Small intestine (tissue), 7 donors: ENCODE results near the gene PIP5K1C. TPM values are rescaled to one million over a fixed set of nuclear protein-coding genes. Genes with fewer than 3 reads are reported as not detected.

Experiments used
- DNase-seq, 2 donors: peaks; one replicate each; pipeline versions ENCODE4 v3.0.0 to v3.0.0-alpha.2; 2013
- FAIRE-seq: peaks from 2 replicates; lab custom pipeline; 2012; peaks lifted over from hg19 to GRCh38; lab: Jason Lieb, UNC
- H3K27ac ChIP-seq, 3 donors: one replicate each; pipeline ENCODE4 v1.5.1; 2013; ENCODE audit warnings: low read length in 2 of 3, mild to moderate bottlenecking in 2 of 3, control low read depth in 1 of 3, inconsistent platforms in 1 of 3, low read depth in 1 of 3, moderate library complexity in 1 of 3
- H3K27me3 ChIP-seq, 3 donors: one replicate each; pipeline ENCODE4 v1.6.1; 2013; ENCODE audit warnings: low read length in 3 of 3, inconsistent platforms in 1 of 3; ENCODE audit not compliant: control insufficient read depth in 3 of 3, insufficient read depth in 3 of 3
- H3K36me3 ChIP-seq, 3 donors: one replicate each; pipeline ENCODE4 v1.6.1; 2013; ENCODE audit warnings: low read length in 3 of 3, inconsistent platforms in 1 of 3, low read depth in 1 of 3, mild to moderate bottlenecking in 1 of 3, moderate library complexity in 1 of 3; ENCODE audit not compliant: control insufficient read depth in 3 of 3, insufficient read depth in 2 of 3
- H3K4me1 ChIP-seq, 3 donors: one replicate each; pipeline ENCODE4 v1.6.1; 2013; ENCODE audit warnings: low read length in 2 of 3, inconsistent platforms in 1 of 3, low read depth in 1 of 3, mild to moderate bottlenecking in 1 of 3, moderate library complexity in 1 of 3; ENCODE audit not compliant: control insufficient read depth in 3 of 3, insufficient read depth in 2 of 3
- H3K4me3 ChIP-seq, 3 donors: one replicate each; pipeline ENCODE4 v1.5.1; 2013; ENCODE audit warnings: low read length in 3 of 3, control low read depth in 1 of 3, inconsistent platforms in 1 of 3, low read depth in 1 of 3, mild to moderate bottlenecking in 1 of 3, moderate library complexity in 1 of 3
- H3K9me3 ChIP-seq, 2 donors: one replicate each; pipeline ENCODE4 v1.6.1; 2013; ENCODE audit warnings: low read depth in 1 of 2, low read length in 1 of 2; ENCODE audit not compliant: control insufficient read depth in 2 of 2, insufficient read depth in 1 of 2
- WGBS, 3 donors: extraction: QIAGEN DNeasy Blood & Tissue Kit; methylation state at CpG; one replicate each; pipeline ENCODE4 v1.1.7; 2013; 5-methylcytosine and 5-hydroxymethylcytosine counted together
- polyA plus RNA-seq, 4 donors: library from polyadenylated mRNA; stranded (reverse) in 3 of 4; unstranded in 1 of 4; fragments of 200-250 nt in 3 of 4; fragments of 120-200 nt in 1 of 4; gene quantifications; one replicate each; pipeline versions ENCODE4 v1.2.1 to v1.2.3, GENCODE V29; 2013
- donor health status: healthy with polysubstance abuse.
- donor health status: control.
- donor health status: control.
- donor health status: Bipolar disorder and iron deficiency.
- donor health status: healthy.

Gene PIP5K1C
- polyA plus RNA-seq, 4 donors: 7.3 to 19.5 (median 13.5) TPM

DNA sequence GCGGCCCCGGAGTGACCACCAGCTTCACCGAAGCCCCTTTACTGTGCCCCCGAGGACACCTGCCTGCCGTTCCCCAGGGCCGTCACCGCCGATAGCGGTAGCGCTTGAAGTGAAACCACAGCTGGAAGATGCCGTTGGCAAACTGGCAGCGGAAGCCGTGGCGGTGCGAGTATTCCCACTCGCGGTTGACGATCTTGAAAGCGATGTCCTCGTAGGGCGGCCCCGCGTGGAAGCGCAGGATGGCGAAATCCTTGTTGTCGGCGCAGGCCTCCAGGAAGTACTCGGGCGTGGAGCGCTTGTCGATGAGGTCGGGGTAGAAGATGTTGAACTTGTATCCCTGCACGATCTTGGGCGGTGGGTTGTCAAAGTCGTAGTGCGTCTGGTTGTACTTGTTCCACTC is 88.4 kb downstream of the PIP5K1C start:
- Histone ChIP-seq H3K36me3 (peaks cover 7 to 62% (median 7%) of the 10 kb centered on the region in 3 donors), H3K4me3 (no peak overlapping the region), H3K27ac (no peak overlapping the region), H3K27me3 (peaks cover 0 to 15% (median 0%) of the 10 kb centered on the region in 3 donors), H3K9me3 (no peaks in the 10 kb centered on the region), H3K4me1 (peaks cover 0 to 6% (median 0%) of the 10 kb centered on the region in 3 donors)
- FAIRE-seq (no peak), DNase-seq (no peak)
- 96 to 97% (median 96%) methylated on average over 36 of the region's 36 CpGs for WGBS, 3 donors

DNA sequence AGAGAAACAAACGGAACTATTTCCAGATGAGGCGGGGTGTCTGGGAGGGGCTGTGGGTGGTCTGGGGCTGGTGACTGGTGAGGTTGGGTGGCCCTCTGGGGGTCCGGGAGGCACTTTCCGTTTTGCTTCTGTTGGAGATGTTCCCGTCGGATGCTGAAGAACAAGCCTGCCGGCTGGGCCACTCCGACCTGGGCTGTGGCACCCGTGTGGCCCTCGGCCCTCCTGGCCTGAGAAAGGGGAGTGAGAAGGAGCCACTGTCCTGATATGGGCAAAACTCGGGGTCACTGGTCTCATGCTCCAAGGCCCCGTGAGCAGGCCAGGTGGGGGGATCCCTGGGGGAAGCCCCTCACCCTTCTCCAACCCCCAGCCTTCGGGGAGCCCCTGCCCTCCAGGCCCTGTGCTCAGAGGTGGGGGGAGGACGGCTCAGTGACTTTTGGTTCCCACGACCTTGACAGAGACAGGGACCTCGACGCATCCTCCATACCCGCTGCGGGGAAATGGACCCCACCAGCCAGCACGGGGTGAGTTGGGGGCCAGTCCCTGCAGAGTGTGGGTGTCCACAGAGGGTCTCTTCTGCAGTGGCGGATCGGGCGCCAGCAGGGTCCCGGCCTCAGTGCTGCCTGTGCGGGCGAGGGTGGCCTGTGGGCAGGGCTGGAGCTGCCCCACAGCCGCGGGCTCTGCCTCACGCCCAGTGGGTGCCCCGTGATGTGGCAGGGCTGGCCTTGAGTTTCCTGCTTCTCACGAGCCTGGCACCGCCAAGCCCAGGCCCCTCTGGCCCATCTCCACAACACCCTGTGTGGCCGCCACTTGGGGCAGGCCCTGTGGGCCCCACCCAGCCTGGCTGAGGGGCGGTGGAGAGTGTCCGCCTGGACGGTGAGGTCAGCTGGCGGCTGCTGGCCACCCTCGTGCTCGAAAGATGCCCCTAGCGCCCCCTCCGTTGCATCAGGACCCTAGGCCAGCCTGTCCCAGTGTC is 89.2 kb downstream of the PIP5K1C start:
- FAIRE-seq (no peak), DNase-seq (no peak)
- Histone ChIP-seq H3K36me3 (peaks cover 7 to 58% (median 7%) of the 10 kb centered on the region in 3 donors), H3K4me3 (no peak overlapping the region), H3K27me3 (peaks cover 0 to 20% (median 0%) of the 10 kb centered on the region in 3 donors), H3K4me1 (peaks cover 0 to 6% (median 0%) of the 10 kb centered on the region in 3 donors), H3K27ac (no peak overlapping the region), H3K9me3 (no peaks in the 10 kb centered on the region)
- WGBS, 3 donors: 87 to 92% (median 89%) methylated on average over 33 to 41 of the region's 41 CpGs

DNA sequence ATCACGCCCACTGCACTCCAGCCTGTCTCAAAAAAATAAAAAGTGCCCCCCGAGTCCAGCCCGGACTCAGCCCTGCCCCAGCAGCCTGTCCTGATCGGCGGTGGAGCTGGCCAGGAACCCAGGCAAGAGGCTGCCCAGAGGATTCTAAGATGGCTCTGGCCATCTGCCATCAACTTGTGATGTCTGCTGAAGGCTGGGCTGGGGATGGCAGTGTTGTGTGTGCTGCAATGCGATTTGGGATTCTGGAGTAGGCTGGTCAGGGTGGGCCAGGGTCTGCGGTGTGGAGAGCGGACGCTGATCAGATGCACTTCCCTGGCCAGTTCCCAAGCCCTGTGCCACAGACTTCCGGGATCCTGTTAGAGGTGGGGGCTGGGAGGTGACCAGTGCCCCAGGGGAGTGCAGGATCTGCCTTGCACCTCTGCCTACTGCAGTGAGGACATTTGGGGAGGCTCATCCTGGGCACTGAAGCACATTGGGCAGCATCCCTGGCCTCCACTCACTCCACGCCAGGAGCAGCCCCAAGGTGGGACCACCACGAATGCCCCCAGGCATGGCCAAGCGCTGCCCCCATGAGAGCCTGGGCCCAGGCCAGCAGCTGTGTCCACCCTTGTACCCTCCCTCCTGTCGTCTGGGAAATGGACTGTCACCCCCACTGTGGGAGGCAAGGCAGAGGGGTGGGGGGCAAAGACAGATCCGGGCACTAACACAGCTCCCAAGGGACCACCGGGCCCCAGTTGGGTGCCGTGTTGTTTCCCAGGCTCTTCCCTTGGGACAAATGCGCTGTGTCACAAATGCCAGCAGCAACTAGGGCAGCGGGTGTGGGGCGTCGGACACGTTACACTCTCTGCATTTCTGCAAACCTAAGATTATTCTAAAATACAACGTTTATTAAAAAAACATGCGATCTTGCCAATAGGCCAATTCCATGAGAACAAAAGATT is 90.2 kb downstream of the PIP5K1C start:
- no peak for FAIRE-seq
- no peak overlapping the region for H3K27ac ChIP-seq

GRCh38 chr19:3608750-3609322 is 91.4 kb downstream of the PIP5K1C start:
- Histone ChIP-seq H3K27me3 (peaks cover 0 to 38% (median 0%) of the 10 kb centered on the region in 3 donors), H3K4me1 (peaks cover 0 to 13% (median 0%) of the 10 kb centered on the region in 3 donors), H3K4me3 (no peak overlapping the region), H3K27ac (no peak overlapping the region), H3K9me3 (no peaks in the 10 kb centered on the region), H3K36me3 (peaks cover 4 to 38% (median 7%) of the 10 kb centered on the region in 3 donors)
- FAIRE-seq (no peak), DNase-seq (no peak)
- 50 to 71% (median 60%) methylated on average over 13 to 21 of the region's 21 CpGs for WGBS, 3 donors

More for the DNA sequence above, 90.2 kb downstream of the PIP5K1C start:
- H3K4me1 ChIP-seq: peaks cover 0 to 7% (median 0%) of the 10 kb centered on the region in 3 donors
- 79 to 80% (median 79%) methylated on average over 24 of the region's 24 CpGs for WGBS, 3 donors
- H3K27me3 ChIP-seq: peaks cover 0 to 30% (median 0%) of the 10 kb centered on the region in 3 donors
- DNase-seq: no peak
- H3K36me3 ChIP-seq: peaks cover 7 to 49% (median 7%) of the 10 kb centered on the region in 3 donors
- H3K9me3 ChIP-seq: no peaks in the 10 kb centered on the region
- H3K4me3 ChIP-seq: no peak overlapping the region

GRCh38 chr19:3608079-3608641 is 92.1 kb downstream of the PIP5K1C start:
- 38 to 49% (median 40%) methylated on average over 3 of the region's 3 CpGs for WGBS, 3 donors
- H3K4me3 ChIP-seq: no peak overlapping the region

GRCh38 chr19:3607303-3608078 is 92.8 kb downstream of the PIP5K1C start:
- FAIRE-seq (no peak), DNase-seq (no peak)
- Histone ChIP-seq H3K27me3 (peaks cover 0 to 38% (median 0%) of the 10 kb centered on the region in 3 donors), H3K36me3 (peaks cover 0 to 26% (median 7%) of the 10 kb centered on the region in 3 donors), H3K4me3 (peak overlapping the region in 1 of 3 donors; percentile 32), H3K27ac (peak overlapping the region in 2 of 3 donors; percentile 5 to 58), H3K9me3 (no peaks in the 10 kb centered on the region), H3K4me1 (peaks cover 0 to 13% (median 0%) of the 10 kb centered on the region in 3 donors)
- 15 to 35% (median 24%) methylated on average over 22 of the region's 22 CpGs for WGBS, 3 donors

More at GRCh38 chr19:3608079-3608641, 92.1 kb downstream of the PIP5K1C start:
- H3K27me3 ChIP-seq: peaks cover 0 to 38% (median 0%) of the 10 kb centered on the region in 3 donors
- no peaks in the 10 kb centered on the region for H3K9me3 ChIP-seq
- H3K27ac ChIP-seq: peak overlapping the region in 1 of 3 donors; percentile 15
- no peak for FAIRE-seq
- no peak for DNase-seq
- peaks cover 0 to 13% (median 0%) of the 10 kb centered on the region in 3 donors for H3K4me1 ChIP-seq
- H3K36me3 ChIP-seq: peaks cover 4 to 31% (median 7%) of the 10 kb centered on the region in 3 donors

DNA sequence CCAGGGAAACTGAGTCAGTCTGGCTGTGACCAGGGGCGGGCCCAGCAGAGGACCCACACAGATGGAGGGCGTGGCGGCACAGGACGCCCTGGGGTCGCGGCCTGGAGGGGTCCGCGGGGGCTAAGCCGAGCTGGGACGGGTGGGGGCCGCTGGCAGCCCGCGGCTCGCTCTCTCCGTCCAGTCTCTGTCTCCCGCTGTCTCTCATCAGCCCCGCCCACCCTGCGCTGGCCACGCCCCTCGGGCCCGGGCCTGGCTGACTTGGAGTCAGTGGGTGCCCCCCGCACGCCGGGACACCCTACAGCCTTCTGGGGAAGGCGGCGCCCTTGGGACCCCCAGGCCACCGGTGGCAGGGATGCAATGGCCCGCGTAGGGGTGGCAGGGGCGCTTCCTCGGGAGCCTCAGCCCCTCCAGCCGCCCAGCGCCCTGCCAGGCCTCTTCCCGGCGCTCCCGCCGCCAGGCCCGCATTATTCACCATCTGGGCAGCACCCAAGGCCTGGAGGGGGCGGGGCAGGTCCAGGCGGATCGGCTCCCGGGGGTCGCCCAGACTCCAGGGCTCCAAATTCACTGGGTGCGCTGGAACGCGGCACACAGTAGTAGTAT is 93.5 kb downstream of the PIP5K1C start, which contains the start of gene TBXA2R:
Gene TBXA2R (minus strand): TSS at position 186 of the 600 bp plus-strand sequence. CDS start 6,241 bp downstream, outside the sequence.
- peaks cover 0 to 38% (median 0%) of the 10 kb centered on the region in 3 donors for H3K27me3 ChIP-seq
- H3K4me1 ChIP-seq: peaks cover 0 to 13% (median 0%) of the 10 kb centered on the region in 3 donors
- 3 to 6% (median 5%) methylated on average over 22 to 46 of the region's 46 CpGs for WGBS, 3 donors
- H3K36me3 ChIP-seq: peaks cover 0 to 19% (median 5%) of the 10 kb centered on the region in 3 donors
- H3K27ac ChIP-seq: peak within 1 kb of the TSS in 2 of 3 donors; percentile 5 to 58
- FAIRE-seq (no peak), DNase-seq (peak in 1 of 2 donors; percentile 55)
- peak within 1 kb of the TSS; percentile 6 to 44 (median 32) for H3K4me3 ChIP-seq
- no peaks in the 10 kb centered on the region for H3K9me3 ChIP-seq
